Measurements from ENCODE around the gene INPP5A.

The INPP5A gene

DNA sequence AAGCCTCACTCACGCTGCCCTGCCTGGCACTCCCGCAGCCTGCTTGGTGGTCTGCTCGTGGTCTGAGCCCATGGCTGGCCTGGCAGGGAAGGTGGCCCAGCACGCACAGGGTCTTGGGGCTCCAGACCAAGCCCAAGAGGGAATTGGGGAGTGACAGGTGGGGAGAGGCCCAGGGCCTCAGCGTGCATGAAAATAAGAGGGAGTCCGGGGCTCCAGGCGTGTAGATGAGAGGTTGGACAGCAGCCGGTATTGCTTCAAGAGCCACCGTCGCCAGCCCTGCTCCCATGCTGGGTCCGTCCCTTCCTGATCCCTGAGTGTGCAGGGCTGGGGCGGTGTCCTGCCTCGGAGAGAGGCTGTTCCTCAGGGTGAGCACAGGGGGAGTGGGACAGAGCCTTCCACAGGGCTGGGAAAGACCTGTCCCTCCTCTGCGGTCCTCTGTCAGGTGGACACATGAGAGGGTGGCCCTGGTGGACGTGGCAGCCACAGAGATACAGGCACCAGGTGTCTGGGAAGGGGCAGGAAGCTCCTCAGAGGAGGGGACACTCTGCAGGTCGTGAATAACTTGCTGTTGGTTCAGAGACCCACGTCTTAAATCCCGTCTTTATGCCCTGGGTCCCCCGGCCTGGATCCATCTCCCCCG, 113.1 kb downstream of the INPP5A start:
- no peak for DNase-seq

DNA sequence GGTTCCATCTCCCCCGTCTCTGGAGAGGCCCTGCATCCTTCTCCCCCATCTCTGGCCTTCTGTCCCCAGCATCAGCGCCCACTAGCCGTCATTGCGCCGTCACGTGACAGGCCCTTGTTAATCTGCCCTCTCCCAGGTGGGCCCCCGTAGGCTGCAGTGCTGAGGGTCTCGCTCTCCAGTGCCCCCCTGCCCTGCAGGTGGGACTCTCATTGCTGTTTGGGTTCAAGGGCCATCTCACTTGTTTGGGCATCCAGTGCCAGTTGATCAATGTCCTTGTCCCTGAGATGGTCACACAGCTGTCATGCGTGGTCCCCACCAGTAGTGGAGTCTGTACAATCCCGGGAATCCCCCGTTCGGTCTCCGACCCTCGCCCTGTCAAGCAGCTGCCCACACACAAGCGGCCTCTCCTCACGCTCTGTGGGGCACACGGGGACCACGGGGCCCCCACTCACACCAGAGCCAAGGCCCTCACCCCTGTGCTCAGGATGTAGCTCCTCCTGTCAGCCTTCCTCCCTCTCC, 114.0 kb downstream of the INPP5A start:
- no peak for DNase-seq

DNA sequence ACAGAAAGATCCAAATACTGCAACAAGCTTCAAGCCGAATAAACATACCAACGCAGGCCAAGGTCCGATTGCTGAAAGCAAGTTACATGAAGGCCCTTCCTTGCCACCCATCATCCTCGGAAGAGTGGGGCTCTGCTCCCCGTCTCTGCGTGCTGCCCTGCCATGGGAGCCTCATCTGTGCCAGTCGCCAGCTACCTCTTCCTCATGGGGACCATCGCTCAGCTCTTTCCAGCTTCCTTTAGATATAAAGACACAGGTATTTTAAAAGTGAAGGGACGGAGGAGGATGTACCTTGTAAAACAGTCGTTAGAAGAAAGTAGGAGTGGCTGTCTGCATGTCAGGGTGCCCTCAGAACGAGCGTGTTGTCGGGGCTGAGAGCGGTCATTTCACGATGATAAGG, 114.9 kb downstream of the INPP5A start:
- DNase-seq, result no peak

DNA sequence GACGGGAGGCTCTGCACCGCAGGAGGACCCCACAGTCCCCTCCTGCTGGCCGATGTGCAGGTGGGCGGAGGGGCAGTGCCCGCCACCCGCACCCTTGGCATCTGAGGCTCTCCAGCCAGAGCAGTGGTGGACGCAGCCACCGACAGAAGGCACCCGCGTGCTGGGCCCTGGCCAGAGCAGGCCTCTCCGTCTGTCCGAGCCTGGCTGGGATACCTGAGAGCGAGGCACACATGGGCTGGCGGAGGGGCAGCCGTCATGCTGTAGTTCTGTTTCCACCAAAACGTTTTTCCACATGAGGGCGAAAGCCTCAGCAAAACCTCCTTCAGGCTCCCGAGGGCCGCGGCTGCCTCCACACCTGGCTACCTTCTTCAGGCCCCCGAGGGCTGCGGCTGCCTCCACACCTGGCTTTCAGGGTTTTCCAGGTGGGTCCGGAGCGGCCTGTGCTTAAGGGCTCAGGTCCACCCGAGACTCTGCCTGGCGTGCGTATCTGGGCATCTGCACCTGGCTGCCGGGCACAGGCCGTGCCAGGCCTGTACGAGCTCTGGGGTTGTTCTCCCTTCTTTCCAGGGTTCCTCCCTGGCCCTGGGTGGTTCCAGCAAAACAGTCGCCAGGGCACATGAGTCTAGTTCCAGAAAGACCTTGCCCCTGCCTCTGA, 115.5 kb downstream of the INPP5A start:
- no peak for DNase-seq

DNA sequence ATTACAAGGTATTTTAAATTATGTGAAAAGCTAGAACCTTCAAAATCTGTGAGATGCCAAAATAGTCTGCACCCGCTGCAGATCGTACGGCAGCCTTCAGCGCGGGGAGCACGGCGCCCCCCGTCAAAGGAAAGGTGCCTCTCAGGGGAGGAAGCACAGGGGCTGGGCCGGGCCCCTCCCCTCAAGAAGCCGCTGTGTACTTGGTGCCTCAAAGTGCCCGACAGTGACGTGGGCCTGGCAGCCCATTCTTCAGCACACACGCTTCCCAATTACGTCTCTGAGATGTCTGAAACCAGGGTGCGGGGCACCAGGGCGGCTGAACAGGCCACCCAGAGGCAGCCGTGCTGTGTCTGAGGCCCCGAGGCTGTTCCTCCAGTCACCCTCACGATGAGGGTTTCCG, 116.1 kb downstream of the INPP5A start:
- DNase-seq, result no peak

DNA sequence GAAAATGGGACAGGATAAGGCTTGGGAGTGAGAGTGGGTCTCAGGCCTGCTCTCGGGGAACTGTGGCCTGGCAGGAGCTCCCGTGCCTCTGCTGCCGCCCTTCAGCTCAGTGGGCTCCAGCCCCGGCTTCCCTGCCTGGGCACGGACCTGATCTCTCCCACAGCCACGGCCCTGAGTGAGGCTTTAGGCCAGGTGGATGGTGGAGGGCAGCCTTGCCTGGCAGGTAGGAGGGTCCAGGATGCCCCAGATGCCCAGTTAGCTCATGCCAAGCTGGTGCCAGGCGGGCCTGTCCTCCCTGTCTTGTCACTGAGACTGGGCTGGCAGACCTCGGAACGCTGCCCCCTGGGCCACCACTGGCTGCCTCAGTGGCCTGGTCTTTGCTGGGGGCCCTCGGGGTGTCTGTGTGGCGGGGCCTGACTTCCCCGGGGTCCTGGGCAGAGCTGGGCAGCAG, 116.6 kb downstream of the INPP5A start:
- no peak for DNase-seq

DNA sequence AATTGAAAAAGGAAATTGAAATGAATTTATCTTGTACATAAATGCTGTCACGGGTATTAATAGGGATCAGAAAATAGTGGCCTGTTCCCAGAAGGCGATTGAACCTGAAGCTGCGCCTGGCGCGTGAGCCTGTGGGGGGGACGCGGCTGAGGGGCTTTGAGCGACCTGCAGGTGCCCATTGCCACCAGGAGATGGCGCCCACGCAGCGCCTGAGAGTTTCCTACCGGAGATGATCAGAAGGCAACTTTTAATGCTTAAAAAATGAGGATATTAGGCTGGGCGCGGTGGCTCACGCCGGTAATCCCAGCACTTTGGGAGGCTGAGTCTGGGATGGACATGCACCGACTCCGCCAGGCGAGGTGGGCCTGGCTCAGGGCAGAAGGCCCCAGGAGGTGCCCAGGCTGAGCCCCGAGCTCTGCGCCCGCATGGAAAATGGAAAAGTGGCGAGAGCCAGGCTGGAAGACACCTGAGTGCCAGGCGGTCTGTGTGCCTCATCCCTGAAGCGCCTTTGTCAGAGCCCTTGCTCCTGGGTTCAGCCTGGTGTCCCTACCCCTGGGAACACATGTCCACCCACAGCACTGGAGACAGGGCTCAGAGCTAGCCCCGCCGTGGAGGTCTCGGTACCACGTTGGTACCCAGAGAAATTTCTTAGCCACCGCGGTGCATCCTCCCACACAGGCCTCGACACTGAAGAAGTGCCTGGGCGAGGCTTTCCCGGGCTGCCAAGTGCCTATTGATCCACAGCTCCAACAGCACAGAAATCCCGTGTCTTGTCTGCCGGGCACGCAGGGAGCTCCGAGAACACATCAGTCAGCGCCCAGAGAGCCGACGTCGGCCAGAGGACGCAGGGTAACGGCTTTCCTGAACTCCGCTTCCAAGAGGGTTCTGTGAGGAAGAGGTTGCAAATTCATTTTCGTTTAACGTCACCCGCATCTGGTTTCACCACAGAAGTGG, 117.4 kb downstream of the INPP5A start:
- no peak for DNase-seq

DNA sequence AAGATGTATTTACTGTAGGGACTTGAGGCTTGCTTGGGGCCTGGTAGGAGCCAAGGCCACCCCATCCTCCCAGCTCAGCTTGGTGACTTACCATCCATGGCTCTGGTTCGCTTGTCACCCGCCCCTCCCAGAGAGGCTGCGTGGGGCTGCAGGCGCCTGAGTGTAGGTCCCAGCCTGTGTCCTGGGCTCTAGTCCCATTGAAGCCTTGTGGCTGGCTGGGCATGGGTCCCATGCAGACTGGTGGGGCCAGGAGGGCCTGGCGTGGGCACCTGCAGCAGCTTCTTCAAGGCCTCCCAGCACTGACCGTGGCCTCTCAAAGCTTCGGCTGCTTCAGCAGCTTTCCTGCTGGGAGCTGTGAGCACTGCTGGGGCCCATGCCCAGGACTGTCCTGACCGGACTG, 118.1 kb downstream of the INPP5A start:
- no peak for DNase-seq

DNA sequence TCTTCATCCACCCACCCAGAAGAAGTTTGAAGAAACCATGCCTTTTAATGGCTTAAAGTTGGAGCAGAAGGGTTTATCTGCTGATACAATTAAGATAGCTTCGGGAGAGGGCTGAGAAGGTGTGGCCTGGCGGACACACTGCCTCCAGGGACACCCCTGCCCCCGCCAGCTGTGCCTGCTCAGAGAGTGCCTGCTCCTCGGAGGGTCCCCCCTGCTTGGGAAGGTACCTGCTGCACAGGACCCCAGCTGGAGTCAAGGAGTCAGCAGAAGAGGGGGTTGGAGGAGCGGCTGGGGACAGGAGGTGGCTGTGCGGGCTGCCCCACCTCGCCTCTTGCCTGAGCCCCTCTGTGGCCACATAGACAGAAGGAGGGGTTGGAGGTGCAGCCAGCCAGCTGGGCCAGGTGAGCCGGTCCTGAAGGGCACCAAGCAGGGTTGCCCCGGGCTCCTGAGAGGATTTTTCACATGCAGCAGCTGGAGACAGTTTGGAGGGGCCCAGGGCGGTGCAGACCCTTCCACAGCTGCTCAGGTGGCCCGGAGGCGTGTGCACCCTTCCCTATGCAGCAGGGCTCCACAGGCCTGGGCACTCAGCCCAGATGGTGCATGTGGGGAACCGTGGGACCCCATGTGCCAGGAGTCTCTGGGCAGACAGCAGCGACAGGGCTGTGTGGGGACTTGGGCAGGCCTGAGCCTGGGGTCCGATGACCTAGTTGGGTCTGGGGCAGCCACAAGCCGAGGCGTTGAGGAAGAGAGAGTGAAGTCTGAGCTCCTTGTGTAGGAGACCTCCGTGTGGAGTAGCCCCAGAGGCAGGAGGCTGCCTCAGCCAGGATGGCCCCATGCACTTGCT, 118.9 kb downstream of the INPP5A start:
- no peak for DNase-seq

DNA sequence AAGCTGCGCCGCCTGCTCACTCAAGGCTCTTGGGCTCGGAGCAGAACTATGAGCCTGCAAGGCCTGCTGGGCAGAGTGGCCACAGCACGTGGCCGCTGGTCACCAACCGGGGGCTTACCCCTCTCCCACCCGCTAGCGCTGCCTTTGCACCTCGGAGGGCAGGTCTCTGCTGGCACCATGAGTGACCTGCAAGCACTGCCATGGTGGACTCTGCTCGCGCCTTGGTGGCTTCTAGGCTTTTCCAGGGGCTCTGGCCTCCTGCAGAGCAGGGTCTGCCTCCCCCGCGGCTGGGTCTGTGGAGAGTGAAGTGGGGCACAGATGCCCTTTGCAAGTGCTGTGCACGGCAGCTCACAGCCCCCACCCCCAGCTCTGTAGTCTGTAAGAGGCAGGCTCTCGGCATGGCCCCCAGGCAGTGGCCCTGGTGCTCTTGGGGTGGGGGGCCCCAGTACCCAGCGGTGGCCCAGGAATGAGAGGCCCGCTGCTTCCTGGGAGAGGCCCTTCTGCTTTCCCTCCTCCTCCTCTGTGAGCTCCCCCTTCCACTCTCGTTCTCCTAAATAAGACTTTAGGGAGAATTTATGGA, 119.6 kb downstream of the INPP5A start:
- no peak for DNase-seq

DNA sequence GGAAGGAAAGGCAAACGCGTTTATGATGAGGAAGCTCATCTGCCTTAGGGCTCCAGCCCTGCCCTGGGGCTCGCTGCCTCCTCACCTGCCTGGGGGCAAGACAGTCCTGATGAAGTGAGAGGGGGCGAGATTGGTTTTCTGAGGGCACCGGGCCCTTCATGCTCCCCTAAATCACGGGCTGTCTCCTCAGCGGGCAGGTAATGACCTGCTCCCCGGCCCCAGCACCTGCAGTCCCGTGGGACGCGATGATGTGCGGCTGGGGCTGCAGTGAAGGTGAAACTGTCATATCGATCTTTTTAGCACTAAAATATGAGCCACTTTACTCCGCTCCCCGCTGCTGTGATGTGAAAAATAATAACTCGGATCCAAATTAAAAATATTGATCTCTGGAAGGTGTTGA, 120.2 kb downstream of the INPP5A start:
- DNase-seq, result no peak

DNA sequence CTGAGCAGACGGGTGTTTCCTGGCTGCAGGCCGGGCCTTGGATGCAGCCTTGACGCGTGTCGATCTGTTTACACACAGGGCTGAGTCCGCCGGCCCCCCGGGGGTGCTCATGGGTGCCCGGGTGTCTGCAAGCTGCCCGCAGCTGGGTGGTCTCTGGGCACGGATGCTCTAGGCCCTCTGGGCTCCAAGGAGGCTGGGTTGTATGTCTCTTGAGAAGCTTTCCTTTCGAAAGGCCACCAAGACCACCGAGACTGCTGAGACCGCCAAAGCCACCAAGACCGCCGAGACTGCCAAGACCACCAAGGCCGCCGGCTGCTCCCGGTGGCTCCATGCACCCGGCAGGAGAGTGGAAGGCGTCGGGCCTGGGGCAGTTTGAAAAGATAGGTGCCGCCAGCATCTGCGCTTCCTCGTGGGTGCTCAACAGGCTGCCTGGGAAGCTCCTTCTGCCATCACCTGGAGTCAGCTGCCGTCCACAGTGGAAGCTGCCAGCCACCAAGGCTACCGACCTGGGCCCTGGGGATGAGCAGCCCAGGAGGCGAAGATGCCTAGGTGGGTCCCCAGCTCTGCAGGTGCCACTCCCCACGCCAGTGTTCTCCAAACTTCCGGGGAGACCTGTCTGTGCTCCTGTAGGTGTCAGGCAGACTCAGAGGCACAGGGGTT, 121.1 kb downstream of the INPP5A start:
- no peak for DNase-seq

DNA sequence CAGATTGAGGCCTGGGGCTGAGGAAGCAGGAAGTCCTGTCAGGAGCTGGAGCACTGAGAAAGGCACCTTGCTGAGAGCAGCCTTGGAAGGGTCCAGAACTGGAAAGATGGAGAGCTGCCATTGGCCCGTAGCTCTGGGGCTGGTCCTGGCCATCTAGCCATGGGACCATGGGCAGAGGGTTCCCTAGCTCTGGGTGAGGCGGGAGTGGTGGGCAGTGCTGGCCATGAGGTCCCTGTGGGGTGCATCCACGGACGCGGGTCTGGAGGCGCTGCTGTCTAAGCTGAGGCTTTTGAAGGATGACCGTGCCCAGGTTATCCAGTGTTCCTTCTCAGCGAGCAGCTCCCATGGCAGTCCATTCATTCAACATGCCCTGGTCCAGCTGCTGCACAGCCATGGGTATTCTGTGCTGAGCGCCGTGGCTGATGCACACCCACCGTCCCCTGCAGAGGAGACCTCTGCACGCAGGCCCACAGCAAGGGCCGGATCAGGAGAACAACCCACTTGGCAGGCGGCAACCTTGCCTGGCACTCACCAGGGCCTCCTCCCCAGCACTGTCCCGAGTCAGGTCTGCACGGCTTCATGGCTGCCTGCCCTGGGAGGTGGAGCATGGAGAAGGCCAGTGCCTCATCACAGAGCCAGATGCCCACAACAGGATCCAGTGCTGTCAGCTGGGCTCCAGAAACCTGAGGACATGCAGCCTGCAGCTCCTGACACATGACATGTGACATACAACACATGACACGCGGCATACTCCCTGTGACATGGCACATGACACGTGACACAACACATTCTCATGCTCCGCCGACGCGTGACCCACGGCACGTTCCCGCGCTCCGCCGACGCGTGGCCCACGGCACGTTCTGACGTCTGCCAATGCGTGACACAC, 121.9 kb downstream of the INPP5A start:
- DNase-seq, result no peak

DNA sequence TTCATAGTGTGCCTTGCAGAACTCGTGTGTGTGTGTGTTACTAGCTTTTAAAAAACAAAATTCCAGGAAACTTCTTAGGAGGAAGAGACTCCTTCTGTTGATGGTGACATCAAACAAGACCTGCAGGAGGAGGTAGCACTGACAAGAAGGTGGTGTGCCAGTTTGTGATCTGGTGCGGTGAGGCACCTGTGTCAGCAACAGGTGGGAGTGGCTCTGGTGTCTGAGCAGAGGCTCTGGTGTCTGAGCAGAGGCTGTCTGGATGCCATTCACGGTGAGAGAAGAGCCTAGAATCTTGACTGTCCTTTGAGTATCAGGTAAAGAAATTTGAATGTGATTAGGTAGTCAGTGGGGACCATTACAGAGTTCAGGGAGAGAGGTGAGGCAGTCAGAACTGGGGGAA, 122.8 kb downstream of the INPP5A start:
- no peak for DNase-seq

DNA sequence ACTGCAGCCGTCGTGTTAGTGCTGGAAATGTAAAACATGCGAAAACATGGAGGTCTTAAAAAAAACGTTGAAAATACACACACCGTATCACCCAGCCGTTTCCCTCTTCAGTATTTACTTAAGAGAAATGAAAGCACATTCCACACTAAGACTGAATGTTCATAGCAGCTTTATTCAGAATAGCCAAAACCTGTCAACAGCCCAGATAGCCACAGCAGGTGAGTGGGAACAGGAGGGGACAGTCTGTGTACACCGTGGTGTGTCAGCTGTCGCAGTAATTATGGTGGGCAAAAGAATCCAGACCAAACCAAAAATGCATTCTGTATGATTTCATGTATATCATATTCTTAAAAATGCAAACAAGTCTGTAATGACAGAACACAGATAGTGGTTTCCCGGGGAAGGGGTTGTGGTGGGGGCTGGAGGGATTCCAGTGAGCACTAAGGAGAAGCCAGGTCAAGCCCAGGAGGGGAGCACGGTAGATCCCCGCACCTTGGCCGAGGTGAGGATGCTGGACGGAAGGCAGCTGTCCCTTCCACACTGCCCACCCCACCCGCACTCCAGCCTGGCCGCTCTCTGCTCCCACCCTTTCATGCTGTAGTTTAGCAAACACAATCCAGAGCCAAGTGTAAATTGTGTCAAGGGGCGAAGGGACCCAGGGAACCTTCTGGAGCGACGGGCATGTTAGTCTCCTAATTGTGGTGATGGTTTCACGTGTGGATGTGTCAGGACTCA, 124.8 kb downstream of the INPP5A start:
- DNase-seq, result no peak

DNA sequence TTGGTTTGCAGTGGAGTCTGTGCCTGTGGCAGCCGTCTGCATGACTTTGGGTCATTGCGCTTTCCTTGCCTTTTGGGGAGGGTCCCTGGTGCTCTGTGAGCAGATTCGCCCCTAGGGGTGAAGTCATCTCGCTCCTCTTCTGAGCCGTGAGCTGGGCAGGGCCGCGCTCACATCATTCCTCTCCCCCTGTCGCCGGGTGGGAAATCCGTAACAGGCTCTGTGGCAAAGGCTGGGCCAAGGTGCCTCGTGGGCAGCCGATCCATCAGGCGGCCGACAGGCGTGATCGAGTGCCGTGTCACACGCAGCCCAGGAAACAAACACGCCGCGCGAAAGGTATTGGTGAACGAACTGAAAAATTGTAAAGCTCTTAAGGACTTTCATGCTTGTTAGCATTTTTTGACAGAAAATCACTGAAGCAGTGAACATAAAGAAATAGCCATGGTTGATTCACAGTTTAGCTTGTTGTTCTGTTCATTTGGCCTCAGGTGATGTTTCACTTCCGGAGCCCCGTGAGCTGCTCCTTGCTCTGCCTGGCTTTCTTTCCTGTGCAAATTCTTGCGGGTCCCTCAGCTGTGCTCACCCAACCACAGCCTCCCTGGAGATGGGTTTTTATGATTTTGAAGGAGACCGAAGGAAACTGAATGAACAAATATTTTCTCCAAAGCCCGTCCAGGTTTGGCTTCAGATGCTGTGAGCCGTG, 126.2 kb downstream of the INPP5A start:
- no peak for DNase-seq

DNA sequence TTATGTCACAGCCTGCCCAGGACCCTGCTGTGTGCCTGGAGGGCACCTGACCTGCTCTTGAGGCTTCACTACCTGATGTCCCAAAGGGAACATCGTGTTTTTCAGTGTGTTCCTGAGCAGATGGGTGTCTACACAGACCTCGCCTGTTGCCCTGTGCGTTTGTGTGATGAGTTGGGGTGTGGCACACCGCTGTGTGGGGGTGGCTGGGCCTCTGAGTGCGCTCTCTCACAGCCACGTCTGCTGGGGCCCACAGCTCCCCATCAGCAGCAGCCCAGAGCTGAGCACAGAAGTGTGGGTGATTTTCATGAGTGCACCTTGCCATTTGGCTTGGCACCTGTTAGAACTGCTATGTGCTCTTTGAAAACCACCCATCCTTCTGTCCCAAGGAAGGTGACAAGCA, 126.8 kb downstream of the INPP5A start:
- no peak for DNase-seq

DNA sequence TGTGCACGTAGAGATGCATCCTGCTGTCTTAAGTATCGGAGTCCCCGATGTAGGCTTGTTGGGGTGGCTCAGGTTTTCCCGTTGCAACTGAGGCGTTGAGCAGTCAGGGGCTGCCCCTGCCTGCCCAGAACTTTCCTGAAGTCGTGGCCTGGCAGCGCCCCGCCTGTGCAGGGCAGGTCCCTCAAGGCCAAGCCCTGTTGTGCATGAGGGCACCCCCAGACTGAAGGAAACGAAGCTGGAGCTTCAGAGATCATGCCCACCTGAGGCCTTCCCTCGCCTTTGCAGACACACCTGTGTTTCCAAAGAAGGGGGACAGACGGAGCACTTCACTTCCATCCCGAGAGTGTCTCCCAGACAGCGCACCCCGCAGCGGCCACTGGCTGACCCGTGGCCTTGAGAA, 127.3 kb downstream of the INPP5A start:
- DNase-seq, result no peak

Measured in activated gamma-delta T cell (primary cell).